Caco-2 (cell line): ENCODE results near the gene SMIM14. TPM values are rescaled to one million over a fixed set of nuclear protein-coding genes. Genes with fewer than 3 reads are reported as not detected.

Experiments
- BruUV-seq: library from RNA; stranded (reverse); fragments of 400-500 nt; replicated peaks from 2 replicates; lab custom pipeline; 2021; lab: Mats Ljungman, UMichigan
- CTCF ChIA-PET: fragments of 300-600 bp; sonication (Branson Sonifier 250); formaldehyde crosslinking; loops from one replicate; lab custom pipeline; 2022; ENCODE audit warnings: antibody characterized with exemption; lab: Charles Lee
- POLR2A ChIA-PET: fragments of 300-600 bp; sonication (Branson Sonifier 250); formaldehyde crosslinking; loops from one replicate; lab custom pipeline; 2022; ENCODE audit warnings: antibody characterized with exemption; lab: Charles Lee
- DNase-seq, 2 experiments: peaks; one replicate each; pipeline versions ENCODE4 v3.0.0 to v3.0.0-alpha.2; 2020 to 2022
- H3K27me3 ChIP-seq: replicated peaks from 2 replicates; pipeline ENCODE4 v1.6.0; 2011; ENCODE audit warnings: low read length; ENCODE audit not compliant: control insufficient read depth, insufficient read depth
- H3K36me3 ChIP-seq: 2 replicates; pipeline ENCODE4 v1.5.1; 2011; ENCODE audit warnings: low read length; ENCODE audit not compliant: control insufficient read depth, insufficient read depth
- H3K4me1 ChIP-seq: fragments of 250-450 bp; sonication (Bioruptor Pico); 2 replicates; pipeline ENCODE4 v1.5.1; 2020; ENCODE audit warnings: mild to moderate bottlenecking
- H3K4me3 ChIP-seq: 2 replicates; pipeline ENCODE4 v1.5.1; 2011; ENCODE audit warnings: low read depth, mild to moderate bottlenecking, control low read depth, low read length
- H3K9me3 ChIP-seq: fragments of 250-450 bp; sonication (Bioruptor Pico); 2 replicates; pipeline ENCODE4 v1.5.1; 2020; ENCODE audit warnings: mild to moderate bottlenecking, moderate library complexity
- H3K27ac Mint-ChIP-seq: one replicate; pipeline ENCODE4 v1.8.0; 2022; ENCODE audit warnings: mixed read lengths; ENCODE audit not compliant: unreplicated experiment
- H3K27me3 Mint-ChIP-seq: one replicate; pipeline ENCODE4 v1.8.0; 2022; ENCODE audit warnings: mixed read lengths; ENCODE audit not compliant: insufficient read depth, unreplicated experiment
- H3K36me3 Mint-ChIP-seq: one replicate; pipeline ENCODE4 v1.8.0; 2022; ENCODE audit warnings: mild to moderate bottlenecking, mixed read lengths; ENCODE audit not compliant: insufficient read depth, unreplicated experiment
- H3K4me1 Mint-ChIP-seq: one replicate; pipeline ENCODE4 v1.8.0; 2022; ENCODE audit warnings: low read depth, mixed read lengths; ENCODE audit not compliant: unreplicated experiment
- H3K4me3 Mint-ChIP-seq: one replicate; pipeline ENCODE4 v1.8.0; 2022; ENCODE audit warnings: mild to moderate bottlenecking, moderate library complexity, mixed read lengths; ENCODE audit not compliant: unreplicated experiment
- H3K9me3 Mint-ChIP-seq: one replicate; pipeline ENCODE4 v1.8.0; 2022; ENCODE audit warnings: mixed read lengths; ENCODE audit not compliant: unreplicated experiment
- CTCF ChIP-seq, 2 experiments: fragments of 200-600 bp in 1 of 2; IDR thresholded peaks; 1 replicate in 1 of 2; 2 replicates in 1 of 2; pipeline versions ENCODE4 v1.5.1 to v1.8.0; 2011 to 2022; ENCODE audit warnings: antibody characterized with exemption in 1 of 2, control low read depth in 1 of 2, inconsistent platforms in 1 of 2, low read depth in 1 of 2, low read length in 1 of 2, mild to moderate bottlenecking in 1 of 2, moderate library complexity in 1 of 2; ENCODE audit not compliant: insufficient read depth in 1 of 2, severe bottlenecking in 1 of 2, unreplicated experiment in 1 of 2
- intact Hi-C: fragments of 100-400 bp; cut with micrococcal nuclease; formaldehyde crosslinking; loops from one replicate; pipeline ENCODE4 v1.10.0; 2022; ENCODE audit not compliant: unreplicated experiment
- total RNA-seq: library from RNA; stranded (reverse); gene quantifications from 2 replicates; pipeline ENCODE4 v1.2.3, GENCODE V29; 2022

The SMIM14 gene
- total RNA-seq, 1 experiment from 2014 or later: 41.0 TPM

- no peaks in the 10 kb centered on the region for H3K9me3 ChIP-seq
- no peaks in the 10 kb centered on the region for H3K27me3 Mint-ChIP-seq
- CTCF ChIA-PET: interaction anchor here (1.5 kb wide), 1 partner anchor 10 kb away, joined by 7 read pairs; no protein-coding TSS in a partner anchor
- peak overlapping the region; percentile 74 for H3K27ac Mint-ChIP-seq
- peaks cover 2% of the 10 kb centered on the region for H3K36me3 ChIP-seq
- H3K4me1 ChIP-seq: peaks cover 6% of the 10 kb centered on the region
- POLR2A ChIA-PET: interaction anchor here (1.3 to 2.4 kb wide), 2 partner anchors 42 to 70 kb away, joined by 6 to 10 read pairs; partner anchors contain the start of genes SMIM14 and UGDH
- intact Hi-C loops: loop anchor here (1.0 kb wide), 1 partner anchor 11 kb away; no protein-coding TSS in a partner anchor
- peaks cover 13% of the 10 kb centered on the region for H3K9me3 Mint-ChIP-seq
- no peak overlapping the region for H3K4me3 ChIP-seq
- H3K27me3 ChIP-seq: no peaks in the 10 kb centered on the region
- DNase-seq: peak in 1 of 2 experiments; percentile 32
- H3K36me3 Mint-ChIP-seq: peaks cover 15% of the 10 kb centered on the region
- H3K4me3 Mint-ChIP-seq: peak overlapping the region; percentile 22
- no peak for TF ChIP-seq CTCF (IDR thresholded peaks at IDR 0.05; ENCODE audit: insufficient read depth in 1 of 2, low read depth in 1 of 2, low read length in 1 of 2, severe bottlenecking in 1 of 2, unreplicated experiment in 1 of 2)
- peaks cover 12% of the 10 kb centered on the region for H3K4me1 Mint-ChIP-seq
- BruUV-seq: no TSS peak
Measured at GRCh38 chr4:39568805-39569204, 69.9 kb downstream of the SMIM14 start.

GRCh38 chr4:39565878-39566600 lies 72.6 kb downstream of the SMIM14 start:
- Mint-ChIP-seq H3K27ac (peak overlapping the region; percentile 15), H3K27me3 (no peaks in the 10 kb centered on the region), H3K36me3 (peaks cover 15% of the 10 kb centered on the region), H3K4me3 (no peak overlapping the region), H3K4me1 (peaks cover 7% of the 10 kb centered on the region), H3K9me3 (peaks cover 13% of the 10 kb centered on the region)
- Histone ChIP-seq H3K27me3 (no peaks in the 10 kb centered on the region), H3K4me3 (no peak overlapping the region), H3K4me1 (peaks cover 6% of the 10 kb centered on the region), H3K9me3 (no peaks in the 10 kb centered on the region), H3K36me3 (peaks cover under 1% of the 10 kb centered on the region)
- ChIA-PET POLR2A (no interaction called here), CTCF (no interaction called here)
- no peak for DNase-seq
- intact Hi-C loops: no loop called here
- no peak for TF ChIP-seq CTCF (IDR thresholded peaks at IDR 0.05; ENCODE audit: insufficient read depth in 1 of 2, low read depth in 1 of 2, low read length in 1 of 2, severe bottlenecking in 1 of 2, unreplicated experiment in 1 of 2)
- BruUV-seq: no TSS peak

- peaks cover 27% of the 10 kb centered on the region for H3K4me1 Mint-ChIP-seq
Measured at GRCh38 chr4:39563346-39563847, 75.3 kb downstream of the SMIM14 start.

More at GRCh38 chr4:39563346-39563847, 75.3 kb downstream of the SMIM14 start:
- DNase-seq: no peak
- intact Hi-C loops: no loop called here
- Mint-ChIP-seq H3K4me3 (no peak overlapping the region), H3K27me3 (no peaks in the 10 kb centered on the region), H3K27ac (peak overlapping the region; percentile 5), H3K9me3 (peaks cover 13% of the 10 kb centered on the region), H3K36me3 (peaks cover 15% of the 10 kb centered on the region)
- CTCF ChIA-PET: no interaction called here
- H3K9me3 ChIP-seq: no peaks in the 10 kb centered on the region
- peaks cover 28% of the 10 kb centered on the region for H3K4me1 ChIP-seq
- H3K36me3 ChIP-seq: no peaks in the 10 kb centered on the region; the same call in 1 of the 2 replicates
- H3K27me3 ChIP-seq: no peaks in the 10 kb centered on the region
- POLR2A ChIA-PET: no interaction called here
- H3K4me3 ChIP-seq: no peak overlapping the region
- BruUV-seq: no TSS peak
- TF ChIP-seq CTCF (IDR thresholded peaks at IDR 0.05; ENCODE audit: insufficient read depth in 1 of 2, low read depth in 1 of 2, low read length in 1 of 2, severe bottlenecking in 1 of 2, unreplicated experiment in 1 of 2): no peak
